Measurements from ENCODE around the gene CYB561.
A peak's percentile ranks its signal among the peaks of the same experiment; 100 is the strongest.

Gene CYB561

GRCh38 chr17:63431939-63432804, 13.9 kb downstream of the CYB561 start:
- no peak for DNase-seq

- no peak for DNase-seq
These were observed 14.5 kb downstream of the CYB561 start for GRCh38 chr17:63431618-63431938.

DNA sequence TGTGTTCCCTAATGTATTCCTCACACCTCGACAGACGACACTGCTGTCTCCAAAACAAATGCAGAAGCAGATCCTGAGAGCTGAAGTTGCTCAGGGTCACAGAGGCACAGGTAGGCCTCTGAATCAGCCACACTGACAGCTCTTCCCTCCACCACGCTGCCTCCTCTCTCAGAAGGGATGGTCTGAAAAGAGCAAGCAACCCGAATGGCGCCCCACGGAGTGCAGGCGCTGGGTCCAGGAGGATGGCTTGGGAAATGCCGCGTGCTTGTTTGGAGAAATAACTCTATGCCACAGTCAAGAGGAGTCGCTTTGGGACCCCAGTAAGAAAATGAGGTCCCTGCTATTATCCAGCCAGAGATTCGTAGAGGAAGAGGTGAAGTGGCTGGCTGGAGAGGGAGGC, 15.9 kb downstream of the CYB561 start:
- no peak for DNase-seq

- no peak for DNase-seq
These were observed 16.3 kb downstream of the CYB561 start for GRCh38 chr17:63429766-63430165.

GRCh38 chr17:63426917-63427308, 19.2 kb downstream of the CYB561 start:
- no peak for DNase-seq

- DNase-seq, result no peak
These were observed 19.8 kb downstream of the CYB561 start for GRCh38 chr17:63426041-63426916.

- DNase-seq, result peak; percentile 79
These were observed 20.6 kb downstream of the CYB561 start for GRCh38 chr17:63425483-63425882.

GRCh38 chr17:63423963-63424362, 22.1 kb downstream of the CYB561 start:
- no peak for DNase-seq

DNA sequence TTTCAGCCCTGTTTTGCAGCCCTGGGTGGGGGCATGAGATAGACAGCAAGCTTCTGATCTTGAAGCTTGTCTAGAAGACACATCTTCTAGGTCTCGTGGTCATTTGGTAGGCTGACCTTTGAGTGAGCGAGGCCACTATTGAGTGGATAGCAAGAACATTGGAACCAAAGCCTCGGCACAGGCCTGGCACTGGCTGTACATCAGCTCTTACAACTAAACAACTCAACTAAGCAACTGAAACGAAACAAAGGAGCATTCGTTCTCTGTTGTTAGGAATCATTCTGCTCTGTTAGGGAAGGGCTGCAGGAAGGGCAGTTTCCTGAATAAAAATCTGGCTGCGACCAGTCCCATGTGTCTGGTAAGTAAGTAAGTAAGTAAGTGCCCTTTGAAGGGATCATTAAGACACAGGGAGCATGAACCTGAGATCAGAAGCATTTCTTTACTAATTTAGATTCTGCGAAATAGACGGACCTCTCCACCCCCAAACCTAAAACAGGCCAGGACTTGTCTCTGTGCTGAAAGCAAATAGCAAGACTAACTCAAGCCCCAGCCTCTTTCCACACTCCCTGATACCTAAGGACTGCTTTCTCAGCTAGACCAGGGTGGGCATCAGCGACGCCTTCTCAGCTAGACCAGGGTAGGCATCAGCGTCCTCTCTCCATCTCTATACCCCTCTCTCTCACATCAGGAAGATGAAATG, 22.7 kb downstream of the CYB561 start:
- no peak for DNase-seq

GRCh38 chr17:63421681-63422645, 24.1 kb downstream of the CYB561 start:
- no peak for DNase-seq

GRCh38 chr17:63420868-63421680, 25.0 kb downstream of the CYB561 start:
- no peak for DNase-seq

GRCh38 chr17:63419949-63420867, 25.9 kb downstream of the CYB561 start:
- DNase-seq, result no peak

DNA sequence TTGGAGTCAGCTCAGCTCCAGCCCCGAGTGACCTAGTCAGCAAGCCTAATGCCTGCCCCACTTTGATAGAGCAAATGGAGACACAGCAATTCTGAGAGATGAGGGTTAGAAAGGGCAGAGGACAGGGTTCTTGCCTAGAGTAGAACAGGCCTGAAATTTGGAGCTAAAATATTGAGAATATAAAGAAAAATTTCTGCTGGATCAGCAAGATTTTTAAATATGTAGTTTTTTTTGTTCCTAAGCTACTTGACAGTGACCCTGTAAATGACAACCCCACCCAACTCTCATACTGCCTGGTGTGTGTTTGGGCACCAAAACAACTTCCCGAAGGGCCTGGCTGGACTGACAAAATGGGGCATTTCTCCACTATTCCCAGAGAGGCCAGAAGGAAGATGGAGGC, 26.7 kb downstream of the CYB561 start:
- no peak for DNase-seq

DNA sequence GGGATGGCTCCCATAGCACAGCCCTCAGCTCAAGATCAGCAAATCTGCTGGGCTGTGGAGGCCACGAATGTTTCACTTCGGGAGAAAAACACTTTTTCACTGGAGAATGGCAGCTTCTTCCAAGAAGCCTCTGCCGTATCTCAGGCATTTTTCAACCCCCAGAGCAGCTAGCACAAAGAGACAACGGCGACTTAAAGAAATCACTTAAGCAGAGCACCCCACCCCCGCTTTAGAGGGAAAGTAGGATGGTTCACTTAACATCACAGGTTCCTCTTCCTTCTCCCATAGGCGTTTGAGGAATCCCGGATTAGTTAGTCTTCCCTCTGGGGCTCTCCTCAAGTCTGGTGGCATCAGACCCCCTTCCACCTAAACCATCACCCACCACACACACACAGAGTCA, 27.6 kb downstream of the CYB561 start:
- DNase-seq, result no peak

- DNase-seq, result no peak
These were observed 31.9 kb downstream of the CYB561 start for GRCh38 chr17:63414222-63414621.

- DNase-seq, result no peak
These were observed 33.0 kb downstream of the CYB561 start for GRCh38 chr17:63413128-63413527.

DNA sequence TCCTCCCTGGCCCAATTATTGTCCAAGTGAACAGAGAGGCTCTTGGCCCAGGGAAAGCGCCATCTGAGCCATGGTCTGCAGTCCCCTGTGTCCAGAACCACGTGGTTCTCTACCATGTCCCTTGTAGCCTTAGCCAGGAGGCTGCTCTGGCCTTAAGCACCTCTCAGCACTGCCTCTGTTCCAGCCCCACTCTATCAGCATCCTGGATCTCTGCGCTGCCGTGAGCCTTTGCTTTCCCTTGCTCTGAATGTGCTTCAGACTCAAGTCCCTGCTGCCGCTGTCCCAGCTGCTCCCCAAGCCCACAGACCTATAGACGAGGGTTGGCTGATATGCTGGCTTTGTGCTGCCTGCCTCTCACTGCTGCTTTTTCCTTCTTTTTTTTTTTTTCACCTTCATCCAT, 33.9 kb downstream of the CYB561 start:
- DNase-seq, result no peak

- DNase-seq, result no peak
These were observed 38.3 kb downstream of the CYB561 start for GRCh38 chr17:63407741-63408330.

- peak; percentile 81 for DNase-seq
These were observed 39.3 kb downstream of the CYB561 start for GRCh38 chr17:63406689-63407330.

All from stimulated activated CD4-positive, alpha-beta T cell treated with anti-CD3 and anti-CD28 coated beads, Interleukin-4, amount 100 ng/mL, for 24 hours (primary cell).